ENCODE data around the gene RAD50.

DNA sequence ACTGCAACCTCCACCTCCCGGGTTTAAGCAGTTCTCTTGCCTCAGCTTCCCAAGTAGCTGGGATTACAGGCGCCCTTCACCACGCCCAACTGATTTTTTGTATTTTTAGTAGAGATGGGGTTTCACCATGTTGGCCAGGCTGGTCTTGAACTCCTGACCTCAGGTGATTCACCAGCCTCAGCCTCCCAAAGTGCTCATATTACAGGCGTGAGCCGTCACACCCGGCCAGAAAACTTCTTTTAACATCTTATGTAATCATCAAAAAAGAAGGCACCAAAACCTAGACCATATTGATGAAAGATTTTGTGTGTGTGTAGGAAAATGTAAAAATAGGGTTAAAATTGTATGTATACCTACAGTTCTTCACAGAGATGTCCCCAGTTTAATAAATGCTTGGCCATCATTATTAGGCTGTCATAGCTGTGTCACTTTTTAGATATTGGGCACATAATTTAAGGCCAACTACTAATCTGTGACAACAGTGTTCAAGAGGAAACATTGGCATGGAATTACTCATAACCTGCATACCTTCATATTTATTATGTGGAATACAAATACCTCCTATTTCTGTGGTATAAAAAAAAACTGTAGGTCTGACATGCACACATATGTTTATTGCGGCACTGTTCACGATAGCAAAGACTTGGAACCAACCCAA, 44.4 kb downstream of the RAD50 start:
- no peak for TF ChIP-seq POLR2A (IDR thresholded peaks at IDR 0.05; ENCODE audit: extremely low read depth, insufficient read length)
- TF ChIP-seq, protein P1, sequence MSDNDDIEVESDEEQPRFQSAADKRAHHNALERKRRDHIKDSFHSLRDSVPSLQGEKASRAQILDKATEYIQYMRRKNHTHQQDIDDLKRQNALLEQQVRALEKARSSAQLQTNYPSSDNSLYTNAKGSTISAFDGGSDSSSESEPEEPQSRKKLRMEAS (IDR thresholded peaks at IDR 0.05; ENCODE audit: low read depth, low read length): no peak

Data from NB4 (cell line).